Choroid plexus epithelial cell (primary cell): ENCODE measurements around the gene HOXA3.
A peak's percentile ranks its signal among the peaks of the same experiment; 100 is the strongest.

Source experiments
- DNase-seq: peaks from one replicate; pipeline ENCODE4 v3.0.0-alpha.2; 2010; ENCODE audit warnings: low read depth
- H3K4me3 ChIP-seq: 2 replicates; pipeline ENCODE4 v1.5.1; 2011; ENCODE audit warnings: low read depth, mild to moderate bottlenecking, control low read depth, low read length, moderate library complexity
- CTCF ChIP-seq: conservative IDR thresholded peaks from 2 replicates; pipeline ENCODE4 v1.5.1; 2011; ENCODE audit warnings: low read depth, mild to moderate bottlenecking, control low read depth, inconsistent platforms, low read length, moderate library complexity

HOXA3 gene

DNA sequence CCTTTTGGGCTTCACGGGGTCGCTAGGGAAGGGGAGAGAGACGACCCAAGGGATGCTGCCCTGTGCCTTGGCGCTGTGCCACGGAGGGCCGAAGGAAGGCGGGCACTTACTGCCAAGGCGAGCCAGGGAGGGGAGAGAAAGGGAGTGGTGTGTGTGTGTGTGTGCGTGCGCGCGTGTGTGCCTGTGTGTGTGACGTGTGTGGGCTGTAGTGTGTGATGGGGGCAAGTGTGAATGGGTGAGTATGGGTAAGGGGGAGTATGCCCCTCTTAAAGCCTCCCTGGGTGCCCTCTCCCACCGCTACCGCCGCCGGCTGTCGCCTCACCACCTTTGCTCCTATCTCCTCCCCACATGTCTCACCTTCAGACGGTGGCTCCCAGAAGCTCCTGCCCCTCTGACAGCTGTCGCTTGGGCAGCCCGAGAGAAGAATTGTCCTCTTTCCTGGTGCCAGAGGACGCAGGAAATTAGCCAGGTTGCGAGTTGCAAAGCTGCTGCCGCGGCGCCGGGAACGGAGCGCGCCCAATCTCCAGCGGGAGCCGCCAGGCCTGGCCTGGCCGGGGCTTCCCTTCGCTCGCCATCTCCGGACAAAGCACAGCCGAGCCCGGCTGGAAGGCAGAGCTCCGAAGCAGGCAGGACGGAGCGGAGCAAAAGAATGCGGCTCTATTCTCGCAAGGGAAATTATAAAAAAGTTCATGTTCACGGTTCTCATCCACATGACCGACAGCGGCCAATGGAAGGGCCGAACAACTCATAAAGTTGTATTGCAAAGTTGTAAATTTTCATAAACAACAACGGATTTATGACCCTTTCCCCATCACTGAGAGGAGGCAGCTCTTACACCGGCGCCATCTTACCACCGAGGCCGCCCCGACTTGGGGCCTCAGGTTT, at the start of gene HOXA3:
Gene HOXA3, minus strand, starts transcription at position 653 of the 885 bp plus-strand sequence. CDS start 41,943 bp downstream, outside the sequence.
- H3K4me3 ChIP-seq = no peak within 1 kb of the TSS
- DNase-seq = no peak
- TF ChIP-seq CTCF = no peak

DNA sequence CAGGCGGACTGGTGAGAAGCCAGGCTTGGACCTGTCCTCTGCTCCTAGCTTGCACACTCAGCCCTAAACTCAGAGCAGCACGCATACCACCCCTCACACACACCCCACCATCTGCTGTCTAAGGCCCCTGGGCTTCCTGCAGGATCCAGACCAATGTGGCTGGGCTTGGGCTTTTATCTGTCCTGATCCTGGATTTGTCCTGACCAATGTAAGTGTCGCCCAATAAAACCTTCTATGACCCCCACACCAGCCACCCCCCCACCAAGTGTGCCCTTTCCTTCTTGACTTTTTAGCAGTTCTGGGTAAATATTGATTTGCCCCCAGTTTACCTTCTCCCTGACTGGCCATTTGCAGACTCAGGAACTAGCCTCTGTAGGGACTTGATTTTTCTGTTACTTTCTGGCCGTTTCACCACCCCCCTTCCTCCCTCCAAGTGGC, 49.2 kb upstream of the HOXA3 start:
- no peak for TF ChIP-seq CTCF

DNA sequence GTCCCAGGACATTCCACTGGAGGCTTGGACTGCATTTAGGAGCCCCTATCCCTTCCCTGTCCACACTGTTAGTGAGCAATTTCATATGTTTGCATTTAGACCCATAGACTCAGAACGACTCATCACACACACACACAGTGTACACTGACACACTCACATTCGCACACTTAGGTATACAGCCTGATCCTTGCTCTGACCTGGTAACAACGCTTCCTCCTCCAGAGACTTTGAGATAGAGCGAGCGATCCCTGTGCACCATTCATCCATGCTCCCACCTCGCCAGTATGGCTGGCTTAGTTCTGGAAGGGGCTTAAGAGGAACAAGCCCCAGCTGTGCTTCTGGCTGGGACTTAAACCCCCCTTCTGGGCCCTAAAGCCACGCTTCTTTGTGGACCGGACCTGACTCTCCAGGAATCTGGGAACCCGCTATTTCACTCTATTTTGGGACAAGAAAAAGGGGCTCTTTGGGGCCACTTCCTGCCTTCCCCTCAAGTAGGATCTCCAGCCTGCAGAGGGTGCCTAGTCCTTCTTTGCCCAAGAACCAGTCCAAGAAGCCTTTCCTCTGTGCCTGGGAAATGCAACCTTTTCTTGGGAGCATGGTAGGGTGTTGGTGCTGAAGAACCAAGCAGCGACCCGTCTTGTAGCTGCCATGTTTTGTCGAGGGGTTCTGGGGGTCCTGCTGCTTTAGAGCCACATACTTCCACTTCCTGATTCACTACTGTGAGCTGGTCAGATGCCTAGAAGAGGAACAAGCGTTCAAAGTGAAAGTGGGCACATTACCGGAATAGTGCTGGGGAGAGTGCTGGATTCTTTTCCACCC, 48.6 kb upstream of the HOXA3 start:
- DNase-seq = no peak
- no peak overlapping the region for H3K4me3 ChIP-seq
- no peak for TF ChIP-seq CTCF

More for the DNA sequence above, 49.2 kb upstream of the HOXA3 start:
- DNase-seq = no peak
- H3K4me3 ChIP-seq = no peak overlapping the region

DNA sequence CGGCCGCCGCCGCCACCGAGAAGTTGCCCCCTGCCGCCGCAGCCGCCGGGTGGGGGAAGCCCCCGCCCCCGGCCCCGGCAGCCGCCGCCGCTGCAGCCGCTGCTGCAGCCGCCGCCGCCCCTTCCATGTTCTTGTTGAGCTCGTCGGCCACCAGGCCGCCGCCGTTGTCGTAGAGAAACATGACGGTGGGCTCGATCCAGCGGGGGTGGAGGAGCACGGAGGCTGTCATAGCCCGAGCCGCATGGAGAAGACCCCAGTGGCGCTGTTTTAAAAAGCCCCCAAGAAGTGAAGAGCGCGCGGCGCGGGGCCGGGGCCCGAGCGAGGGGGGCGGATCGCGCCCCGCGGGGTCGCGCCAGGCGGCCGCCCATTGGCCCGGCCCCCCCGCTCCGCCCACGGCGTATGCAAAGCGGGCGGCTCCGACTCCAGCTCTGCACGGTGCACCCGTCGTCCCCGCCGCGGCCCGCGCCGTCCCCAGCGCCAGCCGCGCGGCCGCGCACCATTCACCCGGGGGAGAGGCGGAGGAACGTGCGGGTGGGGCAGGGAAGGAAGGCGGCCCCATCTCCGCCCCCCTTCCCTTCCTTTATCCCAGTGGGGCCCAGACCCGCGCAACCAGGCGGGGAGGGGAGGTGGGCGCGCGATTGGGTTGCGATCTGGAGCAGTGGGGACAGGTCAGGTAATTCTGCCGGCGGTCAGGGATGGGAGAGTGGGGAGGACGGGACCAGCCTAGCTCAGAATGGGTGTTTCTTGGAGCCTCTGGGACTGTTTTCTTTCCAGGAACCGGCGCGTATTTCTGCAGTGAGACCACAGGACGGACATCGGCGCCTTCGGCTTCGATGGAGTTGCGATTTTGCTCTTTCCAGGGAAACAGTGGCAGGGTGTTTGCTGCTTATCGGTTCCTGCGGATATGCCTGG, 47.7 kb upstream of the HOXA3 start, which contains the start of gene HOXA13:
Gene HOXA13, minus strand, starts transcription at position 243 of the 912 bp plus-strand sequence. Its CDS starts 14 bp downstream, at position 229.
- H3K4me3 ChIP-seq = no peak within 1 kb of the TSS
- TF ChIP-seq CTCF = no peak
- DNase-seq = no peak

DNA sequence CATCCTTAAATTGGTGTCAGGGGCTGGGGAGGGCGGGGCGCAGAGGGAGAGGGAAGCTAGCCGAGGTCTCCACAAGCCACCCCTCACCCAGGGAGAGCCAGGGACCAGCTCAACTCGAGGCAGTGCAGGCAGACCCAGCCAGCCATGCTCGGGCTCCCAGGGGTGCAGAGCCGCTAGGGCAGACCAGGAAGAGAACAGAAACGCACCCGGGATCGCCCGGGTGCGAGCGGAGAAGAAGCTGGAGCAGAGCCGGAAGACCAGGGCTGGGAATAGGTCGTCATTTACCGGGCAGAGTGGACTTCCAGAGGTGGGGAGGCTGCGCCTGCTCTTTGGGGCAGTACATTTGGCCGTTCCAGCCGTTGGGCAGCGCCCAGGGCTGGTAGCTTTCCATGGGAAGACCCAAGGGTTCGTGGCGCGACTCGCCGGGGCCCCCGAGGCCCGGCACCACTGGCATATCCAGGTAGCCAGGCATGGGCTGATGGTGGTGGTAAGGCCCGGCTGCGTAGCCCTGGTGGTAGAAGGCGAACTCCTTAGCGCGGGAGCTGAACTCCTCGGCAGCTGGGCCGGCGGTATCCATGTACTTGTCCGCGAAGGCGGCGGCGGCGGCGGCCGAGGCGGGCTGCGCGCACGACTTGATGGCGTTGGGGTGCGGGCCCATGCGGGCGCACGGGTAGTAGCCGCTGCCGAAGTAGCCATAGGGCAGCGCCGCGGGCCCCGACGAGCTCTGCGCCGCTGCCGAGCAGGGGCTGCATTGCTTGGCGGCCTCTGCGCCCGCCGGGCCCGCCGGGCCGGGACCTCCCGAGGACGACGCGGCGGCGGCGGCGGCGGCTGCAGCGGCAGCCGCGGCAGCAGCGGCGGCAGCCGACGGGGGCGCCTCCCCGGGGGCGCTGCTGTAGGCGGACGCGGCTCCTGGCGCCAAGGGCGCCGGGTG, 46.8 kb upstream of the HOXA3 start:
- no peak for TF ChIP-seq CTCF
- peak; percentile 5 for DNase-seq
- no peak overlapping the region for H3K4me3 ChIP-seq
